A549 (cell line): Measurements from ENCODE around the gene DIP2C. TPM values are rescaled to one million over a fixed set of nuclear protein-coding genes. Genes with fewer than 3 reads are reported as not detected.

Experiments
- ATAC-seq, 2 experiments: fragments of 200-7000 bp in 1 of 2; fragments of >200 bp in 1 of 2; cut with Nextera tagmentation in 1 of 2; cut with Tn5 transposase in 1 of 2; 3 replicates each; pipeline versions ENCODE4 v1.8.0 to v1.9.1; 2018 to 2020; ENCODE audit warnings: mild to moderate bottlenecking in 1 of 2, moderate library complexity in 1 of 2
- CTCF ChIA-PET: fragments of 300-600 bp; sonication (Branson Sonifier 250); formaldehyde crosslinking; extraction: SDS; loops from one replicate; lab custom pipeline; 2021; ENCODE audit warnings: antibody characterized with exemption, inconsistent platforms; lab: Yijun Ruan, JAX
- POLR2A ChIA-PET: fragments of 350-600 bp; formaldehyde crosslinking; extraction: SDS; loops from one replicate; lab custom pipeline; 2021; ENCODE audit warnings: antibody characterized with exemption, inconsistent platforms; lab: Yijun Ruan, JAX
- DNase-seq, 2 experiments: peaks; one replicate each; pipeline versions ENCODE4 v3.0.0 to v3.0.0-alpha.2; 2011 to 2016; ENCODE audit warnings: low read depth in 1 of 2, low spot score in 1 of 2
- FAIRE-seq: peaks from 2 replicates; lab custom pipeline; 2011; peaks lifted over from hg19 to GRCh38; lab: Jason Lieb, UNC
- H3K27ac ChIP-seq, 2 experiments: fragments of >200 bp; sonication (Bioruptor Twin); formaldehyde crosslinking; 3 replicates each; pipeline ENCODE4 v1.5.1; 2016 to 2017
- H3K4me1 ChIP-seq: fragments of >200 bp; sonication (Bioruptor Twin); formaldehyde crosslinking; 3 replicates; pipeline ENCODE4 v1.6.1; 2016
- H3K4me2 ChIP-seq: fragments of >200 bp; sonication (Bioruptor Twin); formaldehyde crosslinking; 3 replicates; pipeline ENCODE4 v1.6.1; 2016
- H3K4me3 ChIP-seq: fragments of >200 bp; sonication (Bioruptor Twin); formaldehyde crosslinking; 3 replicates; pipeline ENCODE4 v1.5.1; 2016
- H3K9me3 ChIP-seq: fragments of >200 bp; sonication (Bioruptor Twin); formaldehyde crosslinking; 3 replicates; pipeline ENCODE4 v1.6.1; 2016
- ATOH8 ChIP-seq: fragments of 250-450 bp; sonication (Bioruptor Pico); IDR thresholded peaks from 2 replicates; pipeline ENCODE4 v1.5.0; 2020; ENCODE audit warnings: low read depth, mild to moderate bottlenecking, moderate library complexity
- BHLHE40 ChIP-seq: IDR thresholded peaks from 2 replicates; pipeline ENCODE4 v1.6.1; 2012; ENCODE audit warnings: low read depth, low read length, inconsistent platforms
- EHMT2 ChIP-seq: fragments of 200-600 bp; sonication (generic); IDR thresholded peaks from 2 replicates; pipeline ENCODE4 v1.6.1; 2016; ENCODE audit warnings: antibody characterized with exemption, low read depth, mild to moderate bottlenecking, moderate library complexity
- GATA3 ChIP-seq: IDR thresholded peaks from 2 replicates; pipeline ENCODE4 v1.6.1; 2012; ENCODE audit warnings: borderline replicate concordance
- HDAC2 ChIP-seq: fragments of 200-600 bp; sonication (generic); IDR thresholded peaks from 2 replicates; pipeline ENCODE4 v1.6.1; 2016
- HEYL ChIP-seq: fragments of 250-450 bp; sonication (Bioruptor Pico); IDR thresholded peaks from 2 replicates; pipeline ENCODE4 v1.8.0; 2021; ENCODE audit warnings: mild to moderate bottlenecking, moderate library complexity
- JUN ChIP-seq, 2 experiments: fragments of >200 bp; sonication (Bioruptor Twin); formaldehyde crosslinking; IDR thresholded peaks; 2 replicates in 1 of 2; 3 replicates in 1 of 2; pipeline ENCODE4 v1.6.1; 2016 to 2017
- KDM5A ChIP-seq: fragments of 200-600 bp; sonication (generic); IDR thresholded peaks from 2 replicates; pipeline ENCODE4 v1.6.1; 2016; ENCODE audit warnings: antibody characterized with exemption, mild to moderate bottlenecking
- PHF8 ChIP-seq: fragments of 200-600 bp; sonication (generic); IDR thresholded peaks from 2 replicates; pipeline ENCODE4 v1.6.1; 2016; ENCODE audit warnings: low read depth, mild to moderate bottlenecking, antibody characterized with exemption, moderate library complexity, borderline replicate concordance
- RARB ChIP-seq: fragments of 250-450 bp; sonication (Bioruptor Pico); IDR thresholded peaks from 2 replicates; pipeline ENCODE4 v1.8.0; 2021; ENCODE audit warnings: mild to moderate bottlenecking, moderate library complexity
- SMC3 ChIP-seq: fragments of >200 bp; sonication (Bioruptor Twin); formaldehyde crosslinking; IDR thresholded peaks from 3 replicates; pipeline ENCODE4 v1.6.1; 2018; ENCODE audit warnings: inconsistent platforms
- ZC3H11A ChIP-seq: fragments of 450-650 bp; IDR thresholded peaks from 2 replicates; pipeline ENCODE4 v1.6.1; 2014; ENCODE audit warnings: antibody characterized with exemption, mild to moderate bottlenecking
- ZFP36 ChIP-seq: fragments of 450-650 bp; IDR thresholded peaks from 2 replicates; pipeline ENCODE4 v1.6.1; 2014; ENCODE audit warnings: borderline replicate concordance; ENCODE audit not compliant: partially characterized antibody
- ZSCAN20 ChIP-seq: fragments of 250-450 bp; sonication (Bioruptor Pico); IDR thresholded peaks from 2 replicates; pipeline ENCODE4 v1.8.0; 2022; ENCODE audit warnings: mild to moderate bottlenecking, moderate library complexity
- WGBS: methylation state at CpG from one replicate; pipeline ENCODE4 v1.1.6; 2017; ENCODE audit errors: missing lambda C conversion rate; 5-methylcytosine and 5-hydroxymethylcytosine counted together
- polyA plus RNA-seq, 4 experiments: library from polyadenylated mRNA; depleted of rRNA in 3 of 4; stranded (reverse); fragments of >200 nt; fragmentation: RNase III in 1 of 4; extraction: RNeasy Plus Mini Kit Qiagen cat#74134 plus additional on column Dnase treatment in 1 of 4; gene quantifications; 2 replicates in 3 of 4; 3 replicates in 1 of 4; pipeline ENCODE4 v1.2.3, GENCODE V29; 2011 to 2017
- TF ChIP-seq, protein P1 (sequence below): fragments of 200-600 bp; sonication (generic); IDR thresholded peaks from 2 replicates; pipeline ENCODE4 v1.6.1; 2016; ENCODE audit warnings: antibody characterized with exemption, mild to moderate bottlenecking, moderate library complexity
- TF ChIP-seq, protein P2 (sequence below): fragments of >200 bp; sonication (Bioruptor Twin); formaldehyde crosslinking; IDR thresholded peaks from 3 replicates; pipeline ENCODE4 v1.5.1; 2016
- TF ChIP-seq, protein P3 (sequence below): fragments of >200 bp; sonication (Bioruptor Twin); formaldehyde crosslinking; IDR thresholded peaks from 2 replicates; pipeline ENCODE4 v1.6.1; 2016
- TF ChIP-seq, protein P4 (sequence below): fragments of 150-350 bp; IDR thresholded peaks from 2 replicates; pipeline ENCODE4 v1.6.1; 2014; ENCODE audit warnings: low read depth, mild to moderate bottlenecking, low read length

Gene DIP2C
- polyA plus RNA-seq, 2 of the 4 experiments (the other 2 are of a cell fraction): 3.7 to 5.0 TPM

DNA sequence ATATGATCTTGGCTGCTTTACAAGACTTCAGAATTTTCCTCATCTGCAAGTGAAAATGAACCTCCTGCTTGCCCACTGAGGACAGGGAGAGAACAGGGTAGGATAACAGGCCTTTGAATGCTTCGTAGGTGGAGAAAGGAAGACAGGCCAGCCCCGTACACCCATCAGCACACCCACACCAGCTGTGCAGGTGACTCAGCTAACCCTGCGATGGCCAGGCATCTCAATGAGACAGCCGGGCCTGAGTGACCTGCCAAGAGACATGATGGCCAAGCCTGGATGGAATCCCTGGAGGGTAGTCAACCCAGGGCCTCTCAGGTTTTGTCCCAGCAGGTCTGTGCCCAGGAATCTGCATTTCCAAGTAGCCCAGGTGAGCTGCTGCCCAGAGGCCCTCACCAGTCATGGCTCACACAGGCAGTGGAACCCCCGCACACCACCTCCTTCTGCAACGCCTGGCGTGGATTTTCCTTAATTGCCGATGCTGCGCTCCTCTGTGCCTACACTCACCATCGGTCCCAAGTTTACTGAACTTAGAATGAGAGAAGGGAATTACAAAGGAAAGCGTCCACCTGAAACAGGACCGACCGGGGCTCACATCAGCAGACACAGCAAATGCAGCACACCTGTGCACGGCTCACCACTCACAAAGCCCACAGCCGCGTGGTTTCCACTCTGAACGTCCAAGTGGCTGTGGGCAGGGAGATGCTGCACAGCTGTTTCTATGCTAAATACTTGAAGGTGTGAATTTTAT is 163.7 kb downstream of the DIP2C start:
- H3K27ac ChIP-seq: no peak overlapping the region
- ChIA-PET CTCF (interaction anchor here (0.7 kb wide), 1 partner anchor 1929 kb away, joined by 3 read pairs; no protein-coding TSS in a partner anchor), POLR2A (no interaction called here)
- FAIRE-seq (no peak), DNase-seq (no peak), ATAC-seq (no peak; a peak in 1 of 6 replicates)
- H3K9me3 ChIP-seq: no peaks in the 10 kb centered on the region
- 88% methylated on average over 17 of the region's 17 CpGs for WGBS
- no peak overlapping the region for H3K4me3 ChIP-seq
- TF ChIP-seq ATOH8 (CRISPR knock-in tag) (no peak), RARB (CRISPR knock-in tag) (no peak), BHLHE40 (no peak), SMC3 (no peak)
- TF ChIP-seq, protein P1, sequence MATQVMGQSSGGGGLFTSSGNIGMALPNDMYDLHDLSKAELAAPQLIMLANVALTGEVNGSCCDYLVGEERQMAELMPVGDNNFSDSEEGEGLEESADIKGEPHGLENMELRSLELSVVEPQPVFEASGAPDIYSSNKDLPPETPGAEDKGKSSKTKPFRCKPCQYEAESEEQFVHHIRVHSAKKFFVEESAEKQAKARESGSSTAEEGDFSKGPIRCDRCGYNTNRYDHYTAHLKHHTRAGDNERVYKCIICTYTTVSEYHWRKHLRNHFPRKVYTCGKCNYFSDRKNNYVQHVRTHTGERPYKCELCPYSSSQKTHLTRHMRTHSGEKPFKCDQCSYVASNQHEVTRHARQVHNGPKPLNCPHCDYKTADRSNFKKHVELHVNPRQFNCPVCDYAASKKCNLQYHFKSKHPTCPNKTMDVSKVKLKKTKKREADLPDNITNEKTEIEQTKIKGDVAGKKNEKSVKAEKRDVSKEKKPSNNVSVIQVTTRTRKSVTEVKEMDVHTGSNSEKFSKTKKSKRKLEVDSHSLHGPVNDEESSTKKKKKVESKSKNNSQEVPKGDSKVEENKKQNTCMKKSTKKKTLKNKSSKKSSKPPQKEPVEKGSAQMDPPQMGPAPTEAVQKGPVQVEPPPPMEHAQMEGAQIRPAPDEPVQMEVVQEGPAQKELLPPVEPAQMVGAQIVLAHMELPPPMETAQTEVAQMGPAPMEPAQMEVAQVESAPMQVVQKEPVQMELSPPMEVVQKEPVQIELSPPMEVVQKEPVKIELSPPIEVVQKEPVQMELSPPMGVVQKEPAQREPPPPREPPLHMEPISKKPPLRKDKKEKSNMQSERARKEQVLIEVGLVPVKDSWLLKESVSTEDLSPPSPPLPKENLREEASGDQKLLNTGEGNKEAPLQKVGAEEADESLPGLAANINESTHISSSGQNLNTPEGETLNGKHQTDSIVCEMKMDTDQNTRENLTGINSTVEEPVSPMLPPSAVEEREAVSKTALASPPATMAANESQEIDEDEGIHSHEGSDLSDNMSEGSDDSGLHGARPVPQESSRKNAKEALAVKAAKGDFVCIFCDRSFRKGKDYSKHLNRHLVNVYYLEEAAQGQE: no peak
- TF ChIP-seq, protein P2, sequence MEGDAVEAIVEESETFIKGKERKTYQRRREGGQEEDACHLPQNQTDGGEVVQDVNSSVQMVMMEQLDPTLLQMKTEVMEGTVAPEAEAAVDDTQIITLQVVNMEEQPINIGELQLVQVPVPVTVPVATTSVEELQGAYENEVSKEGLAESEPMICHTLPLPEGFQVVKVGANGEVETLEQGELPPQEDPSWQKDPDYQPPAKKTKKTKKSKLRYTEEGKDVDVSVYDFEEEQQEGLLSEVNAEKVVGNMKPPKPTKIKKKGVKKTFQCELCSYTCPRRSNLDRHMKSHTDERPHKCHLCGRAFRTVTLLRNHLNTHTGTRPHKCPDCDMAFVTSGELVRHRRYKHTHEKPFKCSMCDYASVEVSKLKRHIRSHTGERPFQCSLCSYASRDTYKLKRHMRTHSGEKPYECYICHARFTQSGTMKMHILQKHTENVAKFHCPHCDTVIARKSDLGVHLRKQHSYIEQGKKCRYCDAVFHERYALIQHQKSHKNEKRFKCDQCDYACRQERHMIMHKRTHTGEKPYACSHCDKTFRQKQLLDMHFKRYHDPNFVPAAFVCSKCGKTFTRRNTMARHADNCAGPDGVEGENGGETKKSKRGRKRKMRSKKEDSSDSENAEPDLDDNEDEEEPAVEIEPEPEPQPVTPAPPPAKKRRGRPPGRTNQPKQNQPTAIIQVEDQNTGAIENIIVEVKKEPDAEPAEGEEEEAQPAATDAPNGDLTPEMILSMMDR: no peak
- H3K4me1 ChIP-seq: no peaks in the 10 kb centered on the region
- H3K4me2 ChIP-seq: no peak overlapping the region

- TF ChIP-seq ZSCAN20: no peak
- TF ChIP-seq, protein P3, sequence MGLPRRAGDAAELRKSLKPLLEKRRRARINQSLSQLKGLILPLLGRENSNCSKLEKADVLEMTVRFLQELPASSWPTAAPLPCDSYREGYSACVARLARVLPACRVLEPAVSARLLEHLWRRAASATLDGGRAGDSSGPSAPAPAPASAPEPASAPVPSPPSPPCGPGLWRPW: no peak
- TF ChIP-seq HDAC2: no peak
- TF ChIP-seq, protein P4, sequence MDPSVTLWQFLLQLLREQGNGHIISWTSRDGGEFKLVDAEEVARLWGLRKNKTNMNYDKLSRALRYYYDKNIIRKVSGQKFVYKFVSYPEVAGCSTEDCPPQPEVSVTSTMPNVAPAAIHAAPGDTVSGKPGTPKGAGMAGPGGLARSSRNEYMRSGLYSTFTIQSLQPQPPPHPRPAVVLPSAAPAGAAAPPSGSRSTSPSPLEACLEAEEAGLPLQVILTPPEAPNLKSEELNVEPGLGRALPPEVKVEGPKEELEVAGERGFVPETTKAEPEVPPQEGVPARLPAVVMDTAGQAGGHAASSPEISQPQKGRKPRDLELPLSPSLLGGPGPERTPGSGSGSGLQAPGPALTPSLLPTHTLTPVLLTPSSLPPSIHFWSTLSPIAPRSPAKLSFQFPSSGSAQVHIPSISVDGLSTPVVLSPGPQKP: no peak
- TF ChIP-seq ZFP36: no peak
- no peak for TF ChIP-seq ZC3H11A
- no peak for TF ChIP-seq HEYL (CRISPR knock-in tag)
- no peak for TF ChIP-seq JUN (IDR thresholded peaks at IDR 0.05)
- TF ChIP-seq EHMT2: no peak
- no peak for TF ChIP-seq KDM5A
- no peak for TF ChIP-seq BHLHE40
- no peak for TF ChIP-seq PHF8
- TF ChIP-seq, protein P2: no peak
- TF ChIP-seq, protein P1: no peak
- TF ChIP-seq GATA3: no peak
- no peaks in the 10 kb centered on the region for H3K4me1 ChIP-seq
- no peak for FAIRE-seq
- ChIA-PET POLR2A (no interaction called here), CTCF (no interaction called here)
- no peaks in the 10 kb centered on the region for H3K9me3 ChIP-seq
- no peak overlapping the region for H3K4me2 ChIP-seq
- H3K27ac ChIP-seq: no peak overlapping the region
- ATAC-seq: no peak
- 79% methylated on average over 8 of the region's 8 CpGs for WGBS
- no peak for DNase-seq
- no peak overlapping the region for H3K4me3 ChIP-seq
Measured at GRCh38 chr10:523925-524324, 165.5 kb downstream of the DIP2C start.
